Measurements from ENCODE around the gene CRADD. TPM values are rescaled to one million over a fixed set of nuclear protein-coding genes. Genes with fewer than 3 reads are reported as not detected.
"Not testable (repeated sequence)": the region's sequence is repeated elsewhere in the genome, so short reads cannot be mapped to it uniquely, and the experiment has no call there.

The CRADD gene
- total RNA-seq, 4 donors from 2014 or later, result 19.4 to 28.7 (median 22.6) TPM

- DNase-seq (no peak), ATAC-seq (no peak)
- H3K9me3 ChIP-seq, result no peaks in the 10 kb centered on the region
- no peak overlapping the region for H3K27ac ChIP-seq
- no peaks in the 10 kb centered on the region for H3K36me3 ChIP-seq
- intact Hi-C loops (cut with DNase I; ENCODE audit: low total_unique reads), result no loop called here
- peaks cover 10 to 14% of the 10 kb centered on the region in 2 donors for H3K4me1 ChIP-seq
- TF ChIP-seq POLR2A (IDR thresholded peaks at IDR 0.05) (no peak), CTCF (IDR thresholded peaks at IDR 0.05 in 4 of 5, conservative IDR thresholded peaks at IDR 0.05 in 1 of 5) (no peak)
- H3K27me3 ChIP-seq, result no peaks in the 10 kb centered on the region
- no peak overlapping the region for H3K4me3 ChIP-seq
- in situ Hi-C loops (cut with MboI; ENCODE audit: low sequenced_read_pairs in 4 of 4), result loop anchor here in 3 of 4 donors (10.0 to 25.0 kb wide), 2 partner anchors 333 to 341 kb away; no protein-coding TSS in a partner anchor
These were observed 76.8 kb downstream of the CRADD start for GRCh38 chr12:93753838-93754429.

DNA sequence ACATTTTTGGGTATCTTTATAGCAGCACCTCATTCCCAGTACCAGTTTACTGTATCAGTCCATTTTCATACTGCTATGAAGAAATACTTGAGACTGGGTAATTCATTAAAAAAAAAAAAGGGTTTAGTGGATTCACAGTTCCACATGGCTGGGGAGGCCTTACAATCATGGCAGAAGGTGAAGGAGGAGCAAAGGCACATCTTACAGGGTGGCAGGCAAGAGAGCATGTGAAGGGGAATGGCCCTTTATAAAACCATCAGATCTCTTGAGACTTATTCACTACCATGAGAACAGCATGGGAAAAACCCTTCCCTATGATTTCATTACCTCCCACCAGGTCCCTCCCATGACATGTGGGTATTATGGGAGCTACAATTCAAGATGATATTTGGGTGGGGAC lies 77.7 kb downstream of the CRADD start:
- H3K27ac ChIP-seq; H3K36me3 ChIP-seq; intact Hi-C loops (cut with DNase I; ENCODE audit: low total_unique reads); H3K9me3 ChIP-seq; H3K27me3 ChIP-seq; H3K4me3 ChIP-seq; DNase-seq; ATAC-seq: not testable (repeated sequence)
- peaks cover 5 to 11% of the 10 kb centered on the region in 2 donors for H3K4me1 ChIP-seq
- in situ Hi-C loops (cut with MboI; ENCODE audit: low sequenced_read_pairs in 4 of 4), result loop anchor here in 3 of 4 donors (10.0 to 25.0 kb wide), 2 partner anchors 332 to 340 kb away; no protein-coding TSS in a partner anchor

DNA sequence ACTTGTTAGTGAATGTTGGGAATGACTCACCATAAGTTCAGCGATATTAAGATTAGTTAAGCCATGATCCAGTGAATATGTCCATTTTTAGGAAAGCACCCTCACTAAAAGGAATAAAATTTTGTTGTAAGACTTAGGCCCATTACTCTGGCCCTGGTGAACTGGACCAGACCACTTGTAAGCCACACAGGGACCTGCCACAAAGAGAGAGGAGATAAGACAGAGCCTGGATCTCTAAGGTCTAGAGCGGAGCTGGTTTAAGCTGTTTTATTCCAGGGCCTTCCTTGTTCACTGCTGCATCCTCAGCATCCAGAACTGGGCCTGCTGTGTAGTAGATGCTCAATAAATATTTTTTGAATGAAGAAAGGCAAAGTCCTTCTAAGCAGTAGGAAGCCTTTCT lies 79.1 kb downstream of the CRADD start:
- DNase-seq (no peak), ATAC-seq (no peak)
- Histone ChIP-seq H3K36me3 (no peaks in the 10 kb centered on the region), H3K27me3 (no peaks in the 10 kb centered on the region), H3K4me1 (peaks cover 6% of the 10 kb centered on the region in 2 donors), H3K27ac (no peak overlapping the region), H3K9me3 (no peaks in the 10 kb centered on the region), H3K4me3 (no peak overlapping the region)
- no peak for TF ChIP-seq CTCF (IDR thresholded peaks at IDR 0.05 in 4 of 5, conservative IDR thresholded peaks at IDR 0.05 in 1 of 5)
- no peak for TF ChIP-seq POLR2A (IDR thresholded peaks at IDR 0.05)
- intact Hi-C loops (cut with DNase I; ENCODE audit: low total_unique reads), result no loop called here
- in situ Hi-C loops (cut with MboI; ENCODE audit: low sequenced_read_pairs in 4 of 4), result loop anchor here in 3 of 4 donors (10.0 to 25.0 kb wide), 2 partner anchors 331 to 339 kb away; no protein-coding TSS in a partner anchor

DNA sequence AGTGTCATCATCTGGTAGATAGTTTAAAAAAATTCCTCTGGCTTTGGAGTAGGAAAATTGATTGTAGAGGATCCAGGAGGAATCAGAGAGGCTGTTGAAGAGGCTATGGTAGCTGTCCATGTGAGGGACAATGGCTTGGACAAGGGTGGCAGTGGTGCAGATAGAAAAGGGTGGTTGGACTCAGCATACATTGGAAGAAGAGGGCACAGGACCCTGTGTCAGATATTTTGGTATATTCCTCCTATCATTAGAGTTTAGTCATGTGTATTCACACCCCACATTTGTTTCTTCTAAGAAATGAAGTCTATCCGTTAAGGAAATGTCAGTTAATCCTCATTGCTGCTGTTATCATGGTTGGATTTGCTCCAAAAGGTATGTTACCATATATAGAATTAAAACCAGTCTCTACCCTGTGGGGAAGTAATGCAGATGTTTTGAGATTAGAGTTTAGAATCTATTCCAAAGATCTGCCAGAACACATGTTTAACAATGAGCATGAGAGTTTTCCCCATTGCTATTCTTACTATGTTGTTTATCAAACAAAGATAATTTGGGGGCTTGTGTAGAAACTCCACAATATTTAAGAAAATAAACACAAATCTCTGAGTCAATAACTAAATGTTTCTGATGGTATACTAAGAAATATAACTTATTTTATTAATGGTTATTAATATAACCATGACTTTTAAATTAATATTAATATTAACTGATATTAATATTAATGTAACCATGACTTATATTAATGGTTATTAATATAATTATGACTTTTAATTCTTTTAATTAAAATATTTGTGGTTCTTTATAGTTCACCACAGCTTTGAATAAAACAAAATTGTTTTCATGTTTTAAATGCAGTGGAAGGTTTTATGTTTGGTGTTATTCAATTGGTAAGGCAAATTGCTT lies 80.9 kb downstream of the CRADD start:
- Histone ChIP-seq H3K9me3 (no peaks in the 10 kb centered on the region), H3K27me3 (no peaks in the 10 kb centered on the region), H3K4me3 (no peak overlapping the region), H3K36me3 (no peaks in the 10 kb centered on the region), H3K27ac (no peak overlapping the region), H3K4me1 (peaks cover 22% of the 10 kb centered on the region in 2 donors)
- no peak for ATAC-seq
- no peak for DNase-seq
- TF ChIP-seq POLR2A (IDR thresholded peaks at IDR 0.05), result no peak
- intact Hi-C loops (cut with DNase I; ENCODE audit: low total_unique reads), result no loop called here
- in situ Hi-C loops (cut with MboI; ENCODE audit: low sequenced_read_pairs in 4 of 4), result loop anchor here in 3 of 4 donors (10.0 to 25.0 kb wide), 2 partner anchors 329 to 337 kb away; no protein-coding TSS in a partner anchor

DNA sequence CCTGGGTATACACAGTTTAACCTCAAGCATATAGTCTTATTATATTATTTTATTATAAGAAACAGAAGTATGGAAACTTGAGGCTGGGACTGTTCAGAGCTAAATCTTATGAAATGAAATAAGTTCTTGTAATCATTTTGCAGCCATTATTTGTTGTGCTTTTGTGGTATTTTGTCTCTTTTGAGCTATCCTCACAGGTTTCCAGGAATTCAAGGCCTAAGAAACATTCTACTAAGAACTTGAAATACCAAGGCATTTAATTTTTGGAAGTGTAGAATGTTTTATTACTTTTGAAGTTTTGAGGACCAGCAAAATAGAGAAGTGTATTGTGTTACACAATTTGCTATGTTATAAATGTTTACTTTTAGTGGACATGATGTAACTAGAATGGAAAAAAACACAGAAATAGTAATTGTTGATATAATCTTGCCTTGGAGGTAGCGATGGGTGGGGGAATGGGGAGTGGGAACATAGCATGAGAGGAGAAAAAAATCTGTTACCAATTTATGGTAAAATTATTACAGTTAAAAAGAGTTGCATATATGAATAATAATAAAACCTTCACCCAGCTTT lies 81.7 kb downstream of the CRADD start:
- Histone ChIP-seq H3K36me3 (no peaks in the 10 kb centered on the region), H3K4me1 (peaks cover 24 to 26% of the 10 kb centered on the region in 2 donors), H3K4me3 (no peak overlapping the region), H3K27me3 (no peaks in the 10 kb centered on the region), H3K9me3 (no peaks in the 10 kb centered on the region), H3K27ac (no peak overlapping the region)
- in situ Hi-C loops (cut with MboI; ENCODE audit: low sequenced_read_pairs in 4 of 4) (loop anchor here in 3 of 4 donors (10.0 to 25.0 kb wide), 2 partner anchors 328 to 336 kb away; no protein-coding TSS in a partner anchor), intact Hi-C loops (cut with DNase I; ENCODE audit: low total_unique reads) (no loop called here)
- ATAC-seq, result no peak
- TF ChIP-seq POLR2A (IDR thresholded peaks at IDR 0.05), result no peak
- TF ChIP-seq CTCF (IDR thresholded peaks at IDR 0.05 in 4 of 5, conservative IDR thresholded peaks at IDR 0.05 in 1 of 5), result no peak
- DNase-seq, result no peak

All from gastrocnemius medialis (tissue), 4 donors.